ENCODE results near the gene AIF1L.

DNA sequence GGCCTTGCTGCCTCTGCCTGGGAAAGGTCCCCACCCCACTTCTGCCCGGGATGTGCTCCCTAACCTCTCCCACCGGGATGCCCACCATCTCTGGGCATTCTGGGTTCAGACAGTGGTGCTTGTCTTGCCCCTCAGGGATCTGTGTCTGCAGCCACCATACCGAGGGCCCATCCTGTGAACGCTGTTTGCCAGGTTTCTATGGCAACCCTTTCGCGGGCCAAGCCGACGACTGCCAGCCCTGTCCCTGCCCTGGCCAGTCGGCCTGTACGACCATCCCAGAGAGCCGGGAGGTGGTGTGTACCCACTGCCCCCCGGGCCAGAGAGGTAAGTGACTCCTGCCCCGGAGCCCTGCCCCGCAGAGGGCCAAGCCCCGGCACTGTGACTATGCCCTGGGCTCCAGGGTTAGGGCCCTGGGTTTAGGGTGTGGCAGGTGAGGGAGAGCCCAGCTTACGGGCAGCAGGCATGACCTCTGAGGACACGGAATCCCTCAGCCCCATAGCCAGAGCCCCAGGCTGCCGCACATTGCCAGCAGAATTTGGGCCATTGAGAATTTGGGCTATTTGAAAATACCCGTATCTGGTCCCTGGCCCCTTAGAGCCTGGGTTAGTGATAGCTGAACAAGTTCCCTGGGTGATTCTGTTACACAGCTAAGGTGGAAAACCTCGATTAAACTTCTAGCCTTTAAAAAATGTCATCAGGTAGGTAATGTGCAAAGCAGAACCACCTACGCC lies 35.3 kb upstream of the AIF1L start:
- TF ChIP-seq CTCF (IDR thresholded peaks at IDR 0.05; ENCODE audit: low read length): no peak
- TF ChIP-seq EZH2 (optimal IDR thresholded peaks at IDR 0.05; ENCODE audit: low read depth, low read length): no peak
- TF ChIP-seq EZH2phosphoT487 (IDR thresholded peaks at IDR 0.05; ENCODE audit: low read length): no peak

Data from MM.1S (cell line).